Measurements from ENCODE around the gene POU6F1.
"Not testable (repeated sequence)": the region's sequence is repeated elsewhere in the genome, so short reads cannot be mapped to it uniquely, and the experiment has no call there.

Gene POU6F1, protein sequence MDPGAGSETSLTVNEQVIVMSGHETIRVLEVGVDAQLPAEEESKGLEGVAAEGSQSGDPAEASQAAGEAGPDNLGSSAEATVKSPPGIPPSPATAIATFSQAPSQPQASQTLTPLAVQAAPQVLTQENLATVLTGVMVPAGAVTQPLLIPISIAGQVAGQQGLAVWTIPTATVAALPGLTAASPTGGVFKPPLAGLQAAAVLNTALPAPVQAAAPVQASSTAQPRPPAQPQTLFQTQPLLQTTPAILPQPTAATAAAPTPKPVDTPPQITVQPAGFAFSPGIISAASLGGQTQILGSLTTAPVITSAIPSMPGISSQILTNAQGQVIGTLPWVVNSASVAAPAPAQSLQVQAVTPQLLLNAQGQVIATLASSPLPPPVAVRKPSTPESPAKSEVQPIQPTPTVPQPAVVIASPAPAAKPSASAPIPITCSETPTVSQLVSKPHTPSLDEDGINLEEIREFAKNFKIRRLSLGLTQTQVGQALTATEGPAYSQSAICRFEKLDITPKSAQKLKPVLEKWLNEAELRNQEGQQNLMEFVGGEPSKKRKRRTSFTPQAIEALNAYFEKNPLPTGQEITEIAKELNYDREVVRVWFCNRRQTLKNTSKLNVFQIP

DNA sequence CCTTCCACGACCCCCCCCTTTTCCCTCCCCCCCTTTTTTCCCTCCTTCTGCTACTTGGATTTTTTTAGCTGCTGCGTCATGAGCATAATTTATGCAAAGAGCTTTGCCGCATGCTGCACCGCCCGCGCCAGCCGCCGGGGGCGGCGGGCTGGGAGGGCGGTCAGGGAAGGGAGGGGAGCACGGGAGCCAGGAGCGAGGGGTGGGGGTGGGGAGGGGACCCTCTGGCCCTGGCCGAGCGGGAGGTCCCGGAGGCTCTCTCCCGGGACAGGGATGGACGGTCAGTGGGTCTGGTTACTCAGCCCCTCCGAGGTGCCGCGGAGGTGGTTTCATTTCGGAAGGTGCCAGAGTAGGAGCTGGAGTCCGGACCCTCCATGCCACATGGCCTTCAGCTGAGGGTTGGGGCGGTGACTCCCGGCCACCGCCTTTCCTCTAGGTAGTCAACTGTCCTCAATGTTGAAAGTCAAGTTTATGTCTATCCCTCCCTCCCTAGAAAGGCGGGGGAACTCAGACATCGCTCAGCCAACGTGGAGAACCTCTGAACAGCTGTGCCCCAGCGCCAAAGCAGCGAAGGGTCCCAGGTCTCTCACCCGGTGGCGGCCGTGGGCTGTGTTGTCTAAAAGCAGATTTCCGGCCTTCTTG, at the start of gene POU6F1:
Gene POU6F1, minus strand, starts transcription at position 95 of the 639 bp plus-strand sequence. CDS start 11,226 bp downstream, outside the sequence.
- peak; percentile 96 for DNase-seq (ENCODE audit: low spot score)

DNA sequence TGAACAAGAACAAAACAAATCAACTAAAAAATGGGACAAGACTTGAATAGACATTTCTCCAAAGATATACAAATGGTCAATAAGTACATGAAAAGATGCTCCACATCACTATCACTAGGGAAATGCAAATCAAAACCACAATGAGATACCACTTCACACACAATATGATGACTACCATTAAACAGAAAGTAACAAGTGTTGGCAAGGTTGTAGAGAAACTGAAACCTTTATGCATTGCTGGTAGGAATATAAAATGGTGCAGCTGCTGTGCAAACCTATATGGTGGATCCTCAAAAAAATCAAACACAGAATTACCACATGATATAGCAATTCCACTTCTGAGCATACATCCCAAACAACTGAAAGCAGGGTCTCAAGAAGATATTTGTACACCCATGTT, 47.2 kb upstream of the POU6F1 start:
- no peak for DNase-seq (ENCODE audit: low spot score)

DNA sequence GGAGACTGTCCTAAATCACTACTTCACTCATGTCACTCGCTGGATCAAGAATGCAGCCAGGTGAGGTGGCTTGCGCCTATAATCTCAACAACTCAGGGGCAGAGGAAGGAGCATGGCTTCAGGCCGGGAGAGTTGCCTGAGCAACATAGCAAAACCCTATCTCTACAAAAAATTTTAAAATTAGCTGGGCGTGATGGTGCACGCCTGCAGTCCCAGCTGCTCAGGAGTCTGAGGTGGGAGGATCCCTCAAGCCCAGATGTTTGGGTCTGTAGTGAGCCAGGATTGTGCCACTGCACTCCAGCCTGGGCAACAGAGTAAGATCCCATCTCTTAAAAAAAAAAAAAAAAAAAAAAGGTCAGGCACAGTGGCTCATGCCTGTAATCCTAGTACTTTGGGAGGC, 46.4 kb upstream of the POU6F1 start:
- DNase-seq (ENCODE audit: low spot score), result no peak

DNA sequence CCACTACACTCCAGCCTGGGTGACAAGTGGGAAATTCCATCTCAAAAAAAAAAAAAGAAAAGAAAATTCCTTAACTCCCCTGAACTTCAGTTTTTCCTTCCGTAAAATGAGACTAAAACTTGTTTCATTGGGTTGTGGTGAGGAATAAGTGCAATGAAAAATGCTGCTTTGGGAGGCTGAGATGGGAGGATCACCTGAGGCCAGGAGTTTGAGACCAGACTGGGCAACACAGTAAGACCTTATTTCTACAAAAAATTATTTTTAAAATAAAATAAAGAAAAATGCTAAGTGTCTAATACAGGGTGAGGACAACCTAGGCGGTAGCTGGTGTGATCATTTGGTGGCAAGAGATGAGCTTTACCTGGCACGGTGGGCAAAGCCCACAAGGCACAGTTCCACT, 45.5 kb upstream of the POU6F1 start:
- DNase-seq (ENCODE audit: low spot score), result no peak

DNA sequence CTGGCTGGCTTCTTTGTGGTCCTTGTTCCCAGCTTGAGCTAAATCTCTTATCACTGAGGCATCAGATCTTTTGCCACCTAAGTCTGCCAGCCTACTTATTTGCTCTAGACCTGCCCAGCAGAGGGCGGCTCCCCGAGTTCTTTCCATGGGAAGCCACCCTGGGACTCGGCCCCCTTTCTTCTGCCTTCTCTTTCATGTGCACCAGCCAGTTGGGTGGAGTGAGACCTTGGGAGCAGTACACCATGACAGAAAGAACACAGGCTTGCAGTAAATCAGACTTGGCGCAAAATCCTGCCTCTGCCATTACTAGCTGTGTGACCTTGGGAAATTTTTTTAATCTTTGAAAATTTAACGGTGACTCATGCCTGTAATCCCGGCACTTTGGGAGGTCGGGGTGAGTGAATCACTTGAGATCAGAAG, 44.9 kb upstream of the POU6F1 start:
- DNase-seq (ENCODE audit: low spot score), result peak; percentile 49

DNA sequence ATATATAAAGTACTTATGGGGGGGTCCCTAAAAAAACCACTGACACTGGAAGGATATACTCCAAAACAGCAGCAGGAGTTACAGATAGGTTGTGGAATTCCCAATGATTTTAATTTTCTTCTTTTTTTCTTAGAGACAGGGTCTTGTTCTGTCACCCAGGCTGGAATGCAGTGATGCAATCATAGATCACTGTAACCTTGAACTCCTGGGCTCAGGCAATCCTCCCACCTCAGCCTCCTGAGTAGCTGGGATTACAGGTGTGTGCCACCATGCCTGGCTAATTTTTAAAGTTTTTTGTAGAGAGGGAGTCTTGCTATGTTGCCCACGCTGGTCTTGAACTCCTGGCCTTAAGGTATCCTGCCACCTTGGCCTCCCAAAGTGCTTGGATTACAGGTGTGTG, 41.7 kb upstream of the POU6F1 start:
- DNase-seq (ENCODE audit: low spot score), result not testable (repeated sequence)

DNA sequence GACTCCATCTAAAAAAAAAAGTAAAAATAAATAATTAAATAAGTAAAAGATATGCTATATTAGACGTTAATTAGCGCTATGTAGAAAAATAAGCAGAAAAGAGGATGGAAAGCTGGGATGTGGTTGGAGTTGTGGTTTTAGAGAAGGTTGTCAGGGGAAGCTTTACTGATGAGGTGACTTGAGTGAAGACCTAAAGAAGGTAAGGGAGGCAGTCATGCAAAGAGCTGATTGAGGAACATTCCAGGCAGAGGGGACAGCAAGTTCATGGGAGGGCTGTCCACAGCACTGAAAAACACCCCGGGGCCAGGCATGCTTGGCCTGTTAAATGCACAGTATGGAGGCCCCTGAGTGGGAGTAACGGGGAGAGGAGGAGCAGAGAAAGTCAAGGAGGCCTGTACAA, 36.7 kb upstream of the POU6F1 start:
- no peak for DNase-seq (ENCODE audit: low spot score)

DNA sequence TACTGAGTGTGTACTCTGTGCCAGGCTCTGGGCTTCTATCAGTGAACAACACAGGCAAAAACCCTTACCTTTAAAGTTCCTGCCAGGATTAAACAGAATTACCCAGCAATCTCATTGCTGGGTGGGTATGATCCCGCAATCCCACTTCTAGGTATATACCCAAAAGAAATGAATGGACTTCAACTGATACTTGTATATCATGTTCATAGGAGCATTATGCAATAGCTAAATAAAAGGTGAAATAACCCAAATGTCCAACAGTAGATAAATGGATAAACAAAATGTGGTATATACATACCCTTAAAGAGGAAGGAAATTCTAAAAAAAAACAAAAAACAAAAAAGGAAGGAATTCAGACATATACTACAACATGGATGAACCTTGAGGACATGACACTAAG, 35.4 kb upstream of the POU6F1 start:
- DNase-seq (ENCODE audit: low spot score), result no peak

DNA sequence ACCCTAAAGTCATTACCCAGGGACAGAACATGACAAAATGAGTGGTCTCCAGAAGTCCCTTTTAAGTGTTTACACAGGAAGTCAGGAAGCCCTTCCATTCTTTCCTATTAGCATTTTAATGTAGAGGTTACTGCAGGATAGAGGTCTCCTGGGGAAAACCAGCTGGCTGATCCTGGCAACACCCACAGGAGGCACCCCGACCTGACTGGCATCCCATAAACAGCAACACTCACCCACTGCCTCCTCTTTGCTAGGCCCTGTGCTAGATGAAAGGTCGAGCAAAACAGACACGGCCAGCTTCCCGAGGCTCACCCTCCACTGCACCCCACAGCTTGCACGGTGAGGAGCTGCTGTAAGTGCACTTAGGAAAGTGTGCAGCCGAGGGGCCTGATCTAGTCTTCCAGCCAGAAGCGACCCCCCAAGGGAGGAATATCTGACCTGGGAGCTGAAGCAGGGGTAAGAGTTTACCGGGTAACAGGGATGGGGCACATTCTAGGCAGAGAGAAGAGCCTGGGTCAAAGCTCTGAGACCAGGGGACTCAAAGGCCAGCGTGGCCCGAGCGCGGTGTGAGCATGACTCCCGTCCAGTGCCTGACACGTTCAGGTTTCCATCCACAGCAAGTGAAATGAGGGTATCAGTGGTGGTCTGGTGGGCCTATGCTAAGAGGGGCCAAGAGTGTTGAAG, 29.8 kb upstream of the POU6F1 start:
- no peak for DNase-seq (ENCODE audit: low spot score)

DNA sequence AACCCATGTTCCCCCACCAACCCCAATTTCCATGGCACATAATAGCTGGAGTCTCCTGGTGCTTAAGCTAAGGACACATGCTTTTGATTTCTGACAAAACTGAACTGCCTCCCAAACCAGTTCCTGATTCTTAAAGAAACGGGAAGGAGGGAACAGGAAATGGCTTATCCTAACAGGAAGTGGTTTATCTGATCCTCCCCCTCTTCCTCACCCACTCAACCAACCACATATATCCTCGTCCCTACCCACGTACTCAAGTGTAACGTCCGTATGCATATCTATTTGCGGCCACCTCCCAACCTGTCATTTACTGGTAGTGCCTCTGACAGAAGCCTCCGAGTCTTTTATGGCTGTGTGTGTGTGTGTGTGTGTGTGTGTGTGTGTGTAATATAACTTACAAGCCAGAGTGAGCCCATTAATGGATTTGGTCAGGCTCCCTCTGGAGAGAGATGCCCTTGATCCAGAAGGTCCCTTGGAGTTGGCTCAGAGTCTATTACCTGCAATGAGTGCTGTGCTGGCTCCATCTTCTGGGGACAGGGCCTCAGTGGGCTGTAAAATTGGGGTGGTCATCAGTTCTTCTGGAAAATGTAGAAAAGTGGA, 28.5 kb upstream of the POU6F1 start:
- no peak for DNase-seq (ENCODE audit: low spot score)

DNA sequence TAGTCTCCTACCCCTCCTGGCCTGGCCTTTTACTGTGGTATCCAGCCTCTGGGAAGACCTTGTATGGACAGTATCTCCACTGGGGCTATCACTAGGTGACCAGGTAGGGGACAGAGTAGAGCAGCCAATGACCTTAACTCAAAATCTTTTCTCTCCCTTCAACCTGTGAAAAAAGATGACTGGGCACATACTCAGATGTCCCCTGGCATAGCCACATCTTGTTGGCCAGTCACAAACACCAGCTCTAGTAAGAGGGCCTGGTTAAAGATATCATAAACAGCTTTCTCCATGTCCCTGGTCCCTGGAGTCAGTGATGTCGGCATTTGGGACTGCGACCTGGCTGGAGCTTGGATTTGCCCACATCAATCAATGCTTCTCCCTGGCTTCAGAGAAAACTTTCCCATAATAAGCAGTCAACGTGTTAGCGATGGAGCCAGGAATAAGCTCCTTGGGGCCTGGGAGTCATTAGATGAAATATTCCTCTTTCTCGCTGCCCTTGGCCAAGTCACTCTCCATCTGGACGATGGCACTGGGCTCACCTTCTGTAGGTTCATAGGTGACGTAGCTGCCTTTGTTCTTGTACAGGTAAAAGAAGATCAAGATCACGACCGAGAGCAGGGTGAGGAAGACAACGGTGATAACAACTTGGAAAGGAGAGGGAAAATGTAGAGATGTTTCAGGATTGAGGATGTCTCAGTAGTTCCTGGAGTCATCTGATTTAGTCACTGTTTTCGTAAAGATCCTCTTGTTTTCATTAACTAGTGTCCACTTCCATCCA, 27.8 kb upstream of the POU6F1 start:
- DNase-seq (ENCODE audit: low spot score), result no peak

DNA sequence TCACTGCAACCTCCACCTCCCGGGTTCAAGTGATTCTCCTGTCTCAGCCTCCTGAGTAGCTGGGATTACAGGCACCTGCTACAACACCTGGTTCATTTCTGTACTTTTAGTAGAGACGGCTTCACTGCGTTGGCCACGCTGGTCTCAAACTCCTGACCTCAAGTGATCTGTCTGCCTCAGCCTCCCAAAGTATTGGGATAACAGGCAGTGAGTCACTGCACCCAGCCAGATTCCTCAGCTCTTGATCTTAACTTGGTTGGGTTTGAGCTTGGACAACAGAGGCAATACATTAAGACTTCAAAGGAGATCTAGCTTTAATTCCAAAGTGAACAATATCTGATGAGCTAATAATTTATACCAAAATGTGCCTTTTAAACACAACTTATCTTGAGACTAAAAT, 26.4 kb upstream of the POU6F1 start:
- no peak for DNase-seq (ENCODE audit: low spot score)

DNA sequence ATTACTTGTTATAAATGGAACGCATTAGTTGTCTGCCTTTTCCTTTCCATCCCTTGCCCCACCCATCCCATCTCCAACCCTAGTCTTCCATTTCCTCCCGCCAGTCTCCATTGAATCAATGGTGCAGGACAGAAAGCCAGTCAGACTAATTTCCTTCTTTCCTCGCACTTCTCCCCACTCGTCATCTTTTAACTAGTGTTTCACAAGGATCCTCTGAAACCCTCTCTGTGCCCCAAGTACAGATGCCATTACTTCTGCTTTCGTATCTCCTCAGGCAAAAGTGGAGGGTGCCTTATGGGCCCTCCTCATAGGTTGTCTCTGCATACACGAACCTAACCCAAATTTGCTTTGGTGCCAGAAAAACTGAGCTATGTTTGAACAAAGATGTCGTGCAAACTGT, 25.0 kb upstream of the POU6F1 start:
- no peak for DNase-seq (ENCODE audit: low spot score)

DNA sequence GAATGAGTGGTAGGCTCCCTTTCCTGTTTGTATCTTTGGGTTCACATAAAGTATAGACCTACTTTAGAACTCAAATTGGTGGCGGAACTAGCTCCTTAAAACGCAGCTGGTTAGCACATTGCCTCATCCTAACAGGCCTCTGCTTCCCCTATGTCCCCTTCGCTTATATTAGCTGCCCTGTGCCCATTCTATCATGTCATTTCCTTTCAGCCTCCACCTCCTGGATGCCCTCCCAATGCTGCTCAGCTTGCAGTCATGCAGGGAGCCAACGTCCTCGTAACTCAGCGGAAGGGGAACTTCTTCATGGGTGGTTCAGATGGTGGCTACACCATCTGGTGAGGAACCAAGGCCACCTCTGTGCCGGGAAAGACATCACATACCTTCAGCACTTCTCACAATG, 24.3 kb upstream of the POU6F1 start:
- DNase-seq (ENCODE audit: low spot score), result no peak

DNA sequence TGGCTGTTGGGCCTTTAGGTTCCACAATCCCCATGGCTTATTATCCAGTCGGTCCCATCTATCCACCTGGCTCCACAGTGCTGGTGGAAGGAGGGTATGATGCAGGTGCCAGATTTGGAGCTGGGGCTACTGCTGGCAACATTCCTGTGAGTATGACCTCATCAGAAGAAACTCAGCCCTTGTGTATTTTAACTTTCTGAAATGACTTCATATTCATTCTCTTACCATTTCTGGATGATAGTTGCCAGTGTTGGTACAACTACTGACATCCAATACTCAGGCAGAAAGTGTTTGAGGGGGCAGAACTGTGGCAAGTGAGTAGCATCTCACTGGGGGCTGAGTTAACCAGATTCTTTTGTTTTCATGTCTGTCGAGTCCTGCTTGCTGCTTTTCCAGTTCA, 23.1 kb upstream of the POU6F1 start:
- no peak for DNase-seq (ENCODE audit: low spot score)

DNA sequence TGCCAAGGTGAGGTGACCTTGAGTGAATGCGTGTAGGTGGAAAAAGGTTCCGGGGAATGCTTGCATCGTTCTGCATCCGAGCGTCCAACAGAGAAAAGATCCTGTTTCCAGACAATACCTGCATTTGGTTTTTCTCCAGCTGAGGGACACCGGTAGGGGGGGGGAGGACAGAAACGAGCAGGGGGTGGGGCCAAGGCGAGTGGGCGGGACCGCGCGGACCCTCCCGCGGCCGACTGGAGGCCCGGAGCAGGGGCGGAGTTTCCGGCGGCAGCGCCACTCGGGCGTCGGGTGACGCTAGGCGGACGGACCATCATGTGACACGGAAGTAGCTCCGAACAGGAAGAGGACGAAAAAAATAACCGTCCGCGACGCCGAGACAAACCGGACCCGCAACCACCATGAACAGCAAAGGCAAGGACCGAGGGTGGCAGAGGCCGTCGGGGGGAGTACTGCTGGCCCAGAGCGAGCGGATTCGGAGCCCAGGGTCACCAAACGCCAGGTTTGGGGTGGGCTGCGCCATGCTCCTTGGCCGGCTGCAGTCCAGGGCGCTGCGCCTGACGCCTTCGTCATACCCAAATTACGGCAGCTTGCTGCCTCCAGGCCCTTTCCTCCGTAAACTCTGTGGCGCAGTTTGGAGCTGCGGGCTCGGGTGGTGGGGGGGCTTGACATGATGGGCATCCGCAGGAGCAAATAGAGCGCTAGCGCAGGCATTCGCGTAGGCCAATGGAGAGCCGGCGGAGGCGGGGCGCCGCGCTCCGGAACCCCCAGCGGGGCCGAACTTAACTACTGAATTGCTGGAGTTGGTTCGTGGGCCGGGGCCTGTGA, 20.9 kb upstream of the POU6F1 start, which contains the start of gene DAZAP2:
Gene DAZAP2, plus strand, starts transcription at position 317 of the 825 bp plus-strand sequence. Its CDS starts 82 bp downstream, at position 399.
- DNase-seq (ENCODE audit: low spot score), result peak; percentile 98

DNA sequence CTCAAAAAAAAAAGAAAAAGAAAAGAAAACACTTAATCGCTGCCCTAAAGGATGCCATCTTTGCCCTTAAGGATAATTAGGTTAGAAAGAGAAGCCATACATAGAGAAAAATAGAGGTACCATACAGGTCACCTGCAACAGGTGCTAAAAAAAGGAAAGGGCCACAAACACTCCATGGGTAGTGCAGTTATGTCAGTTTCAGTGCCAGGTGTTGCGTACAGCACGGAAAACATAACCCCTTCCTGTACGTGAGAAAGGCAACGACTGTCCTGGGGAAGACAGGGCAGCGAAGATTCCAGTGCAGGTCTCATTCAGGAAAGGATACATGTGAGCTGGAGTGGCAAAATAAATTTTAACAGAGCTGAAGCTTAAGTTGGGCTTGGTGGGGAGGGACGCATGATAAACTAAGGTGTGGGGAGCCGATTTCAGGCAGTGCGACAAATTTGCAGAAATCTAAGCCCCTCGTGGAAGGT, 20.2 kb upstream of the POU6F1 start:
- no peak for DNase-seq (ENCODE audit: low spot score)

DNA sequence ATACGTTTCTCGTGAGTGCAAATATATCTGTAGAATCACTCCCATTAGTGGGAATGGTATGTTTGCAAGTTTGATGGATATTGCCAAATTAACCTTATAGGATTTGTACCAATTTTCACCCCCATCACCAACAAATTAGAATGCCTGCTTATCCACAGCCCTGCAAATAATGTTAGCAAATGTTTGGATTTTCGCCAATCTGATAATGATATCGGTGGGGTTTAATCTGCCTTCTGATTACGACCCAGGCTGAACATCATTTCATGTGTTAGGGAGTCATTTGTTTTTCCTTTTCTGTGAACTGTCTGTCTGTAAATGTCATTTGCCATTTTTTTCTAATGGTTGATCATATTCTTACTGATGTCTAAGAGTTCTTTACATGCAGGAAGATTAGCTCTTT, 16.7 kb upstream of the POU6F1 start:
- DNase-seq (ENCODE audit: low spot score), result no peak

DNA sequence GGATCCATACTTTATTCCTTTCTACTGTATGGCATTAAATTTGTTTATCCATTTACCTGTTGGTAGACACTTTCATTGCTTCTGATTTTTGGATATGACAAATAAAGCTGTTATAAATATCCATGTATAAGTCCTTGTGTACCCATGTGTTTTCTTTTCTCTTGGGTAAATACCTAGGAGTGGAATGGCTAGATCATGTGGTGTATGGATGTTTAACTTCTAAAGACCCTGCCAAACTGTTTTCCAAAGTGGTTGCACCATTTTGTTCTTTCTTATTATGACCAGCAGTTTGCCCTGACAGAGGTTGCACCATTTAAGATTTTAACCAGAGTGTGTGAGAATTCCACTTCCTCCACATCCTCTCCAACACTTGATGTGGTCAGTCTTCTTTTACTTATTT, 14.8 kb upstream of the POU6F1 start:
- DNase-seq (ENCODE audit: low spot score), result no peak

DNA sequence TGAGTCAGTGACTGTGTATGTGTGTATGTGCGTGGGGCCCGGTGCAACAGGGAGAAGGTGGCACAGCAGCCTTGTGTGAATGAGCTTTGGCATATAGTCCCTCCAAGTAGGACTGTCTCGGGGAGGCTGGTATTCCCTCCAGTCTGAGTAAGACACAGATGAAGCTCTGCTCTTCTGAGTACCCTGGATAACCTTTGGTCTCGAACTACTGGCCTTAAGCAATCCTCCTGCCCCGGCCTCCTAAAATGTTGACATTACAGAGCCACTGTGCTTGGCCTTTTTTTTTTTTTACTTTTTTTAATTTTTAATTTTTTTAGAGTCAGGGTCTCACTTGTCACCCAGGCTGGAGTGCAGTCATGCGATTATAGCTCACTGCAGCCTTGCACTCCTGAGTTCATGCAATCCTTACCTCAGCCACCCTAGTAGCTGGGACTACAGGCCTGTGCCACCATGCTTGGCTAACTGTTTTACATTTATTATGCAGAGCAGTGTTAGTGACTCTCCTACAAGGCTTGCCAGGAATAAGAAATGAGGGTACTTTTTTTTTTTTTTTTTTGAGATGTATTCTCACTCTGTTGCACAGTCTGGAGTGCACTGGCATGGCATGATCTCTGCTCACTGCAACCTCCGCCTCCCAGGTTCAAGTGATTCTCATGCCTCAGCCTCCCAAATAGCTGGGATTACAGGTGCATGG, 11.4 kb upstream of the POU6F1 start:
- no peak for DNase-seq (ENCODE audit: low spot score)

Measured in iPS-NIHi11 (cell line).